Inflammatory macrophage (primary cell): ENCODE data around the gene EVPLL.
"Not testable (repeated sequence)": the region's sequence is repeated elsewhere in the genome, so short reads cannot be mapped to it uniquely, and the experiment has no call there.

ENCODE experiments used
- DNase-seq, 2 donors: peaks; one replicate each; pipeline ENCODE4 v3.0.0-alpha.2; 2020 to 2022
- total RNA-seq, 18 experiments: gene quantifications; one replicate each; lab custom pipeline; 2026; ENCODE audit warnings: mixed read lengths in 6 of 18, inconsistent platforms in 2 of 18; lab: John Stamatoyannopoulos, UW

EVPLL gene
- 0 to 0.27 (median 0) reads per million in 18 experiments for total RNA-seq

DNA sequence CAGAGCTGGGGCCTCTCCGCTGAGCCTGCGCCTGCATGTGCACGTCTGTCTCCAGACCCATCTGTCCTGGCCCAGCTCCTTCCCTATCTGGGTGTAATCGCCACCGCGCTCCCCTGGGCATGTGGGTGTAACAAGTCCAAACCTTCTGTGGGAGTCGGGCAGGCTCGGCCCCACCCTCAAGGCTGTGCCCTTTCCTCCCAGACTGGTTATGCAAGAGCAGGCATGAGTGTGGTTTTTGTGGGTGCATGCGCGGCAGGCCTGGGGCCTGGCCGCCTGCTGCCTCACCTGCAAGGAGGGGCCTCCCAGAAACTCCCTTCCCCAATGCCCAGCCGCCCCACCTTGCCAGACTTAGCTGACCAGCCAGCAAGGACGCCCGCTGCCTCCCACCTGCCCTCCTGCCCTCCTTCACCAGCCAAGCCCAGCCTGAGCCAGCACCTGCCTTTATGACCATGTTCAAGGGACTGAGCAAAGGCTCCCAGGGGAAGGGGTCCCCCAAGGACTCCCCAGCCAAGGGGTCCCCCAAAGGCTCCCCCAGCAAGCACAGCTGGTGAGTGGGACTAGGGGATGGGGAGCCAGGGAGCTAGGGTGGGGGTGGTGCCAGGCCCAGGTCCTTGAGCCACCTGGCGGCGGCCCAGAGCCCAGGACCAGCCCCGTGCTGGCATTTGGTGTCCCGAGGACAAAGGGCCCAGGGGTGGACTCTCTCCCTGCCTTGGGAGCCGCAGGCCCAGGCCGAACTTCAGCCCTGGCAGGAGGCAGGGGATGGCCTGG is at the start of gene EVPLL:
Gene EVPLL (plus strand): TSS at position 342 of the 768 bp plus-strand sequence. CDS start 3,160 bp downstream, outside the sequence.
- peak; percentile 77 to 91 for DNase-seq

DNA sequence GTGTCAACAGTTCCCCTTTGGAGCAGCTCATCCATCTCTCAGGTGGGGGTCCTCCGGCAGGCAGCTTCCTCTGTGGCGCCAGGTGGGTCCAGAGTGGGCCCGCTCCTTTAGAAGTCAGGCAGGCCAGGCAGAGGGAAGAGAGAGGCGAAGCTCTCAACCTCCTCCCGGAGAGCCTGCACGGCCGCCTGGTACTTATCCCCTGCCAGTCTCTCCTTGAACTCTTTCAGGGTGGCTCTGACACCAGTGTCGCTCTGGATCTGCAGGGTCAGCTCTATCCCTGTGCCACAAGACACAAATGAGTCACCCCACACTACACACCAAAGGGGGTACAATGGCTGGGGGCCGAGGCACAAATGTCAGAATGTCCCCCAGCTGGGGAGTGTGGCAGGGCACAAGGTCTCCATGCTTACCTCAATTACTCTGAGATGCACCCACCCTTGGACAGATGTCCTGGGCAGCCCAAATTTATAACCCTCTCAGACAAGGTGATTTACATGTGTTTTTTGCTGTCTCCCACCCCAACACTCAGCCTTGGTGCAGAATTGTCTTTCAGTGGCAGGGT is 48.9 kb upstream of the EVPLL start:
- DNase-seq: no peak

DNA sequence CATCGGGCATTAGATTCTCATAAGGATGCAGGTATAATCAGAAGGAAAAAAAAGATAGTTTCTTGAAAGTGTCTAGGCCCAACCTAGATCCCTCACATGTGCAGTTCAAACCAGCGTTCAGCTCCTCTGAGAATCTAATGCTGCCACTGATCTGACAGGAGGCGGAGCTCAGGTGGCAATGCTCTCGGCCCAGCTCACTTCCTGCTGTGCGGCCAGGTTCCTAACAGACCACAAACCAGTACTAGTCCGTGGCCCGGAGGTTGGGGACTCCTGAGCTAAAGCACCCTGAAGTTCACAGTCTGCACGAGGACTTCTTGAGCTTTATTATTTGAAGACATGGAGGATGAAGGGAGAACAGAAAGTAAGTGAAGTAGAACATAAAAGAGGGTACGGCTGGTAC is 45.7 kb upstream of the EVPLL start:
- no peak for DNase-seq

DNA sequence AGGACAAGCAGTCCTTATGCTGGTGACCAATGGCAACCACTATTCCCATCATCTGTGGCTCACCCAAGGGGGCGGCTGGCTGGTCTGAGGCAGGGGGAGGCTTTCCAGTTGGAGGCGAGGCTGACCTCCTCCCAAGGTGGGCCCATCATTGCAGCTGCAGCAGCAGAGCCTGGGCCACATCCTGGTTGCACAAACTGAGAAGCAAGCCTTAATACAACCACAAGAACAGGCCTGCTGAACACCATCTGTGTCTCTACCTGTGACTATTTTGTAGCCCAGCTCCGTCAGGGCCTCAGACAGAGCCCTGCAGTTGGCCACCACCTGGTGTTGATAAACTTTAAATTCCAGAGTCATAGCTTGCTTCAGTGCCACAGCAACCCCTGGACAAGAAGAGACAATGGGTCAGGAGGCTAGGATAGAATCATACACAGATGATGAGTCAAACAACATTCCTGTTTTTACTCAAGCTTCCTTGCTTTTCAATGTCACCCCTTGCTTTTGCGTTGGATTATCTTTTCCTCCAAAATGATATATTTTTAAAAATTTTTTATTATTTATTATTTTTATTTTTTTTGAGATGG is 44.6 kb upstream of the EVPLL start:
- no peak for DNase-seq

DNA sequence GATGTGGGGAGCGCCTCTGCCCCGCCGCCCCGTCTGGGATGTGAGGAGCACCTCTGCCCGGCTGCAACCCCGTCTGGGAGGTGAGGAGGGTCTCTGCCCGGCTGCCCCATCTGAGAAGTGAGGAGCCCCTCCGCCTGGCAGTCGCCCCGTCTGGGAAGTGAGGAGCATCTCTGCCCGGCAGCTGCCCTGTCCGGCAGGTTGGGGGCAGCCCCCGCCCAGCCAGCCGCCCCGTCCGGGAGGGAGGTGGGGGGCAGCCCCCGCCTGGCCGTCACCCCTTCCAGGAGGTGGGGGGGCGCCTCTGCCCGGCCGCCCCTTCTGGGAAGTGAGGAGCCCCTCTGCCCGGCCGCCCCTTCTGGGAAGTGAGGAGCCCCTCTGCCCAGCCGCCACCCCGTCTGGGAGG is 39.4 kb upstream of the EVPLL start:
- not testable (repeated sequence) for DNase-seq

DNA sequence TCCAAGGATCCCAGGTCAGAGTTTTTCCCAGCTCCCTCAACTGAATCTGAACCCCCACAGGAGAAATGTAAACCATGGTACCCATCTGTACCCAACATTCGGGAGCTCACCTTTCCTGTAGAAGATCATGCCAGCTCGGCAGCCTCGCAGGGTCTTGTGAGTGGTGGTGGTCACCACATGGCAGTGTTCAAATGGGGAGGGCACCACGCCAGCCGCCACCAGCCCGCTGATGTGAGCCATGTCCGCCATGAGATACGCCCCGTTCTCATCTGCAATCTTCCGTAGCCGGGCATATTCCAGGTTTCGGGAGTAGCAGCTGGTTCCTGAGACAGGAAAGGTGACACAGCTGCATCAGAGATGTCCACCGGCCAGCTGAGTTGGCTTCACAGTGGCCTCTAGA is 37.6 kb upstream of the EVPLL start:
- DNase-seq: no peak

DNA sequence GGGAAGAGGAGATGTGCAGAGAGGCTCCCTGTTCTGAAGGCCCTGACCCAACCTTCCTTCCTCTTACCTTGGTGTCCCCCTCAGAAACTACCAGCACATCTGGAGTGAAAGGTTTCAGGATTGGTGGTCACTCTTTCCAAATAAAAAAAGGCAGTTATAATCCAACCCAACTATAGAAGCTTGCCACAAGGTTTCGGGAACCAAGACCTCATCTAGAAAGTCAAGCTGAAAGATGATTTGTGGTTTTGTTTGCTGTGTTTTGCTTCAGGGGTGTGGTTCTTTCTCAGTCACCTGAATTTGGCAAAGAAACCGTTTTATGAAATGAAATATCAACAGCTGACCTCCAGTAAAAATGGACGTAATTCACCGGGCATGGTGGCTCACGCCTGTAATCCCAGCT is 33.6 kb upstream of the EVPLL start:
- no peak for DNase-seq

DNA sequence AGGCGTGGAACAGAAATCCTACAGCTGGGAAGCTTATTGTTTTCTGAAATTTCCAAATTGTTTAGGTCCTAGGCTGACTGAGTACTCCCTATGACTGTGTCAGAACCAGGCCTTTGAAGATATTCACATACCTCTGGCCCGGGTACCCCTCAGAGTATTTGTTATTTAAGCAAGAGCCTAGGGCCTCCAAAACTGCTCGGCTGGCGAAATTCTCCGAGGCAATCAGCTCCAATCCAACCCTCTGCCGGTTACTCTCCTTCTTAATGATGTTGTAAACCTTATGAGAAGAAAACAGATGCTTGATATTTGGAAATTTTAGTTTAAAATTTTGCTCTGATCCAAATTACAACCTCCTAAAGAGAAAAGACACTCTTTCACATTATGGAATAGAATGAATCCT is 24.0 kb upstream of the EVPLL start:
- no peak for DNase-seq

DNA sequence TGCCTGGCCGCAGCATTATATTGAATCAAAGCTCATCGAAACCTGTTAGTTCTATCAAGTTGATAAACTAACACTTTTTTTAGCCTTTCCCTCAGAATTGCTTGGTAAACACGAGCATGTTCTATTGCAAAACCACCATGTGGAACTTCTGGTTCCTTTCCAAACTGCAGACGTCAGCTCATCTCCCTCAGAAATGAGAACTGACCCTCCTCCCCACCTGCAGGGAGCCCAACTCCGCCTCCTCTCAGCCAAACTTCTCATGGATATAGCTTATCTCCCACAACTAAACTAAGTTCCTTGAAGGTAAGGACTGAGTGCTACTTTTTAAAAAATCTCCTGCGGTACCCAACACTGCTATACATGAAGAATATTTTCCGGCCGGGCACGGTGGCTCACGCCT is 21.0 kb upstream of the EVPLL start:
- DNase-seq: peak; percentile 76 to 82

DNA sequence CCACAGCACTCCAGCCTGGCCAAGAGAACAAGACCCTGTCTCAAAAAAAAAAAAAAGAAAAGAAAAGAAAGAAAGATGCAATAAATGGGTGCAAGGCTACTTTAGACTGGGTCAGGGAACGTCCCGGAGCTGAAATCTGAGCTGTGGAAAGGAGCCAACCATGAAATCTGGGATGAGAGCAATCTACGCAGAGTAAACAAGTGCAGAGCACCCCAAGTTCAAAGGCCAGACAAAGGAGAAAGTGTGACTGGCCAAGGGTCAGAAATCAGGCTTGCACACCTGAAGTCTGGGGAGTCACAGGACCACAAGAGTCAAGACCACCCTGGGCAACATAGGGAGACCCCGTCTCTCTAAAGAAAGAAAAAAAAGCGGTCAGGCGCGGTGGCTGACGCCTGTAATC is 17.1 kb upstream of the EVPLL start:
- DNase-seq: no peak

DNA sequence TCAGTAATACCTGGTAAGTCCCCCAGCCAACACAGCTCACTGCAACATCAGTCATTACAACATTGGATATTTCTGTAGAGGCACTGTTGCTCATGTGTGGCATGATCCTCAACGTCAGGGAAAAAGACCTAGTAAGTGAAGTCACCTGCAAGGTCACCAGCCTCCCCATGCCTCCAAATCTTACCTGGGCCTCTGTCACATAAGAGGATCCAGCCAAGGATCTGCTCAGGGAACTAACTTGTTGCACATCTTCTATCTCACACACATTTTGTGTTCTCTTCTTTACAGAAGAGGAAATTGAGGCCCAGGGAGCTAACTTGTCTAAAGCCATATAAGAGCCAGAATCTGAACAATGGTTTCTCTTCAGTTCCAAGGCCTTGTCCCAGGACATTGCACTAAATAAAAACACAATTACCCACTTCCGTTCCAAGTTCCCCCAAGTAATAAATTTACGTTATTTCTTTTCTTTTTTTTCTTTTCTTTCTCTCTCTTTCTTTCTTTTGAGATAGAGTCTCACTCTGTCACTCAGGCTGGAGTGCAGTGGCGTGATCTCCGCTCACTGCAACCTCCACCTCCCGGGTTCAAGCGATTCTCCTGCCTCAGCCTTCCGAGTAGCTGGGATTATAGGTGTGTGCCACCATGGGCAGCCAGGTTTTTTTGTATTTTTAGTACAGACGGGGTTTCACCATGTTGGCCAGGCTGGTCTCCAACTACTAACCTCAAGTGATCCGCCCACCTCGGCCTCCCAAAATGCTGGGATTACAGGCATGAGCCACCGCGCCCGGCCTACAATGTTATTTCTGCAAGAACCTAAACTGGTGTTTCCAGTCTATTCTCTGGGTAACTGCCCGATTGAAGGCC is 15.5 kb upstream of the EVPLL start:
- DNase-seq: no peak

DNA sequence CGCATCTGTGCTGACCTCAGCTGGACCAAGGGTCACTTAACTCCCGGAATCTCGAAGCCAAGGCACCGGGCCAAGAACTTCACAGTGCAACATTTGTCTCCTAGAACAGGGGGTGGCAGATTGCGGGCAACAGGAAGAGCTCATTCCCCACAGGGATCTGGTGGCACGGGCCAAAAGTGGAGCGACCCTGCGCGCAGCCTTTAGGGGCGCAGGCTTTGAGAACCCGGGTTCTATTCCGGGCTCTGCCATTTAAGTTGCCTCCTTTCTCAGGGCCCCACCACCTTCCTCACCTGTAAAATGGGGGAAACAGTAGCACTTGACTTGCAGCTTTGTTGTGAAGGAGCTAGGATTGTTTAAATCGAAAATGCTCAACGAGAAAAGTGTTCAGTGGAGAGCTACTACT is 14.9 kb upstream of the EVPLL start:
- no peak for DNase-seq

DNA sequence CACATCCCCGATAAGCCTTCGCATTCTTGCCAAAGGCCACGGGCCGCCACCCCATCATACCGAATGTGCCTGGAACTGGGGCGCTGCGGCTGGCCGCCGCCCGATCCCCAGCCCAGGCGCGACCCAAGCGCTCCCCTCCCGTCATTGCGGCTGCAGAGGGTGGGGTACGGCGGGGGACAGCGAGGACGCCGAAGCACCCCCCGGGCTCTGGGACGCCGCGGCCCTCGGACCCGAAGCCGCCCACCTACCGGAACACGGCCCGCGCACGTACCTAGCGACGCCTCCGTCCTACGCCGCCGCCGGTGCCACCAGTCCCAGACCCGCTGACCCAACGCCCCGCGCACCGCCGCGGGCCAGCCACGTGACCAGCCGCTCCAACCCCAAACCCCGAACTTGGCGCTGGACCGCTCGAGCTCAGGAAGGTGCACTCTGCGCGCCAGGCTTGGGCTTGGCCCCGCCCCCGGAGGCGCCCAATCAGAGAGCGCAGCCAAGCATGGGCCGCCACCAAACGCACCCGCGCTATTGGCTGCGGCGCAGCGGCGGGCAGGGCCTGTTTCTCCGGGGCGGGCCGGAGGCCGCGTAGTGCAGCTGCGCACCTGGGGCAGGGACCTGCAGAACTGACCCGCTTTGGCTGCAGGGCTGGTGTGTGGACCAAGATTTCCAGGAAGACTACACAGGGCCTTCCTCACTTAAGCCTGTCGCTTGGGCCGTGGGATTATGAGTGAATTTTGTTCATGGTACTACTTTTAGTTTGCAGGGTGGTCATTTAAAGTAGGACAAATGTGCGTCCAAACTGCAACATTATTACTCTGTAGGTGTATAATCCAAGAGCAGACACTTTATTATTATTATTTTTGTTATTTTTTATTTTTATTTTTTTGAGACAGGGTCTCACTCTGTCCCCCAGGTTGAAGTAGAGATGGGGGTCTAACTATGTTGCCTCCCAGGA is 14.2 kb upstream of the EVPLL start, which contains the start of gene SHMT1:
Gene SHMT1 (minus strand): TSS at position 450 of the 949 bp plus-strand sequence. CDS start 7,569 bp downstream, outside the sequence.
- DNase-seq: peak; percentile 85 to 93

DNA sequence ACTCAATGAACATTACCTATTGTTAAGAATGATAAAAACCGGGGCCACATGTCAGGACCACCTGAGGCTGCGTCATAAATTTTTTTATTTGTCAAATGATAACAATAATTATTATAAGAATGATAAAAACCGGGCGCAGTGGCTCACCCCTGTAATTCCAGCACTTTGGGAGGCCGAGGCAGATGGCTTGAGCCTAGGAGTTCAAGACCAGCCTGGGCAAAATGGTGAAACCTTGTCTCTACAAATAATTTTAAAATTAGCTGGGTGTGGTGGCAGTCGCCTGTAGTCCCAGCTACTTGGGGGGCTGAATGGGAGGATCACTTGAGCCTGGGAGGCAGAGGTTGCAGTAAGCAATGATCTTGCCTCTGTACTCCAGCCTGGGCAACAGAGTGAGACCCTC is 13.4 kb upstream of the EVPLL start:
- DNase-seq: no peak

DNA sequence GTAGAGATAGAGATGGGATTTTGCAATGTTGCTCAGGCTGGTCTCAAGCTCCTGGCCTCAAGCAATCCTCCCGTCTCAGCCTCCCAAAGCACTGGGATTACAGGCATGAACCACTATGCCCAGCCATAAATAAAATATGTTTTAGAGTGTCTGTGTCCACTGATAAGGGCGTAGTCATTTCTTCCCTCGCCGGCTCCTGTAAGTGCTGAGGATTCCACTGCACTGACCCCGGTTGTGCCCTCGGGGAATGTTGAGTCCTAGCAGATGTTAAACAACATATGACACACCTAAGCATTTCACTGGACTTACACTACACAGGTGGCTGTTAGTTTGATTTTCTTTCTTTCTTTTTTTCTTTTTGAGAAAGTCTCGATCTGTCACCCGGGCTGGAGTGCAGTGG is 8.6 kb upstream of the EVPLL start:
- no peak for DNase-seq

DNA sequence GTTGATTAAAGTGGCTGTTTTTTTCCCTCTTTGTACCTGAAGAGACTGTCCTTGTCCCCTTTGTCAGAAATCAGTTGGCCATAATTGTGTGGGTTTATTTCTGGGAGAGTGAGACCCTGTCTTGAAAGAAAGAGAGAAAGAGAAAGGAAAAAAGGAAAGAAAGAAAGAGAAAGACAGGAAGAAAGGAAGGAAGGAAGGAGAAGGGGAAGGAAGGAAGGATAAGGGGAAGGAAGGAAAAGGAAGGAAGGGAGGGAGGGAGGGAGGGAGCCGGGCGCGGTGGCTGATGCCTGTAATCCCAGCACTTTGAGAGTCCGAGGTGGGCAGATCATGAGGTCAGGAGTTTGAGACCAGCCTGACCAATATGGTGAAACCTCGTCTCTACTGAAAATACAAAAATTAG is 6.8 kb upstream of the EVPLL start:
- no peak for DNase-seq

DNA sequence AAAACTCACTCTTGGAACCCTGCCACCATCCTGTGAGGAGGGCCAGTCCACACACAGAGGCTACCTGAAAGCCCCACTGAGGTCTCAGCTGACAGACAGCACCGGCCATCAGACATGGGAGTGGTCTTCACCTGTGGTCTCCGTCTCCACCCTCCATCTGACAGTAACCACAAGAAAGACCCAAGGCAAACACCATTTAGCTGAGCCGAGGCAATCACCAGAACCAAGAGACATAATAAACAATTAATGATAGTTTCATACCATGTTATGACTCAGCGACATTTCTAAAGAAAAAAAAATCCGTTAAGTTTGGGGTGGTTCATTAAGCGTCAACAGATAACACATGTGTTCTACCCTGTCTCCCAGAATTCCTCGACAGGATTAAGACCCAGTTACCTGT is 6.1 kb upstream of the EVPLL start:
- DNase-seq: no peak

DNA sequence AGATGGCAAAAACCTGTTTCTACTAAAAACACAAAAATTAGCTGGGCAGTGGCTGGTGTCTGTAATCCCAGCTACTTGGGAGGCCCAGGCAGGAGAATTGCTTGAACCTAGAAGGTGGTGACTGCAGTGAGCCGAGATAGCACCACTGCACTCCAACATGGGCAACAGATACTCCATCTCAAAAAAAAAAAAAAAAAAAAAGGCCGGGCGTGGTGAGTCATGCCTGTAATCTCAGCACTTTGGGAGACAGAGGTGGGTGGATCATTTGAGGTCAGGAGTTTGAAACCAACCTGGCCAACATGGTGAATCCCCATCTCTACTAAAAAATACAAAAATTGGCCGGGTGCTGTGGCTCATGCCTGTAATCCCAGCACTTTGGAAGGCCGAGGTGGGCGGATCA is 4.4 kb upstream of the EVPLL start:
- not testable (repeated sequence) for DNase-seq

DNA sequence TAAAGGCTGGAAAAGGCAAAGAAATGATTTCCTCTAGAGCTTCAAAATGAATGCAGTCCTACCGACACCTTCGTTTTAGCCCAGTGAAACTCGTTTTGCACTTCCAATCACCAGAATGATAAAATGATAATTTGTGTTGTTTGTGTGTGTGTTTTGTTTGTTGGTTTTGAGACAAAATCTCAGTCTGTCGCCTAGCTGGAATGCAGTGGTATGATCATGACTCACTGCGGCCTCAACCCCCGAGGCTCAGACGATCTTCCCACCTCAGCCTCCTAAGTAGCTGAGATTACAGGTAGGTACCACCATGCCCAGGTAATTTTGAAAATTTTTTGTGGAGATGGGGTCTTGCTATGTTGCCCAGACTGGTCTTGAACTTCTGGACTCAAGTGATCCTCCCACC is 3.4 kb upstream of the EVPLL start:
- no peak for DNase-seq

DNA sequence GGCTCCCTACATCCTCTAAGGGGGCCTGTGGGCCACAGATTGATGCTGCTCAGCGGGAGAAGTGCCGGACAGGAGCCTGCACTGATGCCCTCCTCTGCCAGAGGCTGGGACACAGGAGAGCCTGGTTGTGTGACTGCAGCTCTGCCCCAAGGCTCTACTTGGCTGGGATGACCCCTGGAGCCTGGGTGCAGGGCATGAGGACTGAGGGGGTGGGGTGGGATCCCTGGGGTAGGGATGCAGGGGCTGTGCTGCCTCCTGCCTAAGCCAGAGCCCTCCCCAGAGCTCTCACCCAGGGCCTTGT is 577 bp downstream of the EVPLL start:
- no peak for DNase-seq

DNA sequence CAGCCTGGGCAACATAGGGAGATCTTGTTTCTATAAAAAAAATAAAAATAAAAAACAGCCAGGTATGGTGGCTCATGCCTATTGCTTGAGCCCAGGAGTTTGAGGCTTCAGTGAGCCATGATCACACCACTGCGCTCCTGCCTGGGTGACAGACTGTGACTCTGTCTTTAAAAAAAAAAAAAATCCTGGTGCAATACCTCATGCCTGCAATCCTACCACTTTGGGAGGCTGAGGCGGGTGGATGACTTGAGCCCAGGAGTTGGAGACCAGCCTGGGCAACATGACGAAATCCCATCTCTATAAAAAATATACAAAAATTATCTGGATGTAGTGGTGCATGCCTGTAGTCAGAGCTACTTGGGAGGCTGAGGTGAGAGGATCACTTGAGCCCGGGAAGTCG is 1.0 kb downstream of the EVPLL start:
- DNase-seq: not testable (repeated sequence)
